HepG2 (cell line): ENCODE data around the gene MED13L. TPM values are rescaled to one million over a fixed set of nuclear protein-coding genes. Genes with fewer than 3 reads are reported as not detected.

Experiments
- ATAC-seq: fragments of 200-7000 bp; cut with Tn5 transposase; 3 replicates; pipeline ENCODE4 v1.9.1; 2020; ENCODE audit warnings: mild to moderate bottlenecking, moderate library complexity
- BruUV-seq: library from RNA; stranded (reverse); fragments of 400-500 nt; replicated peaks from 2 replicates; lab custom pipeline; 2021; lab: Mats Ljungman, UMichigan
- CTCF ChIA-PET: fragments of 300-600 bp; formaldehyde crosslinking; extraction: SDS; loops from one replicate; lab custom pipeline; 2021; ENCODE audit warnings: low total read pairs, inconsistent platforms, low intra/inter-chr PET ratio; lab: Yijun Ruan, JAX
- POLR2A ChIA-PET: fragments of 350-600 bp; sonication (Branson Sonifier 250); formaldehyde crosslinking; loops from one replicate; lab custom pipeline; 2020; ENCODE audit warnings: antibody characterized with exemption, inconsistent platforms; lab: Yijun Ruan, JAX
- DNase-seq: peaks from one replicate; pipeline ENCODE4 v3.0.0-alpha.2; 2015; ENCODE audit warnings: low spot score
- FAIRE-seq: peaks from 3 replicates; lab custom pipeline; 2011; peaks lifted over from hg19 to GRCh38; lab: Jason Lieb, UNC
- H2AFZ ChIP-seq: one replicate; pipeline ENCODE4 v1.6.1; 2011; ENCODE audit warnings: low read length, inconsistent platforms
- H3K27ac ChIP-seq: fragments of 300-600 bp; 3 replicates; pipeline ENCODE4 v1.8.0; 2011; ENCODE audit warnings: mixed run types, mild to moderate bottlenecking, mixed read lengths, low read length, inconsistent platforms; ENCODE audit not compliant: insufficient read depth; ENCODE audit errors: extremely low read length
- H3K27me3 ChIP-seq, 2 experiments: fragments of 200-600 bp in 1 of 2; 2 replicates in 1 of 2; 3 replicates in 1 of 2; pipeline versions ENCODE4 v1.6.0 to v1.8.0; 2011; ENCODE audit warnings: low read length in 2 of 2, mild to moderate bottlenecking in 2 of 2, moderate library complexity in 2 of 2, inconsistent platforms in 1 of 2; ENCODE audit not compliant: insufficient read depth in 2 of 2, control insufficient read depth in 1 of 2
- H3K36me3 ChIP-seq, 2 experiments: fragments of 200-600 bp in 1 of 2; replicated peaks in 1 of 2; 2 replicates in 1 of 2; 3 replicates in 1 of 2; pipeline versions ENCODE4 v1.5.1 to v1.8.0; 2011; ENCODE audit warnings: low read length in 2 of 2, inconsistent platforms in 1 of 2; ENCODE audit not compliant: insufficient read depth in 2 of 2, control insufficient read depth in 1 of 2
- H3K4me1 ChIP-seq: 2 replicates; pipeline ENCODE4 v1.5.1; 2012; ENCODE audit warnings: low read length, inconsistent platforms; ENCODE audit not compliant: insufficient read depth
- H3K4me2 ChIP-seq: 2 replicates; pipeline ENCODE4 v1.6.0; 2011; ENCODE audit warnings: low read depth, low read length, inconsistent platforms
- H3K4me3 ChIP-seq, 3 experiments: fragments of 200-600 bp in 1 of 3; sonication (generic), shearing (Covaris generic) in 1 of 3; replicated peaks in 1 of 3; 2 replicates each; pipeline ENCODE4 v1.5.1; 2011 to 2016; ENCODE audit warnings: low read length in 3 of 3, inconsistent platforms in 2 of 3, low read depth in 2 of 3, mild to moderate bottlenecking in 2 of 3, control low read depth in 1 of 3, mixed read lengths in 1 of 3; ENCODE audit not compliant: insufficient read depth in 1 of 3
- H3K79me2 ChIP-seq: one replicate; pipeline ENCODE4 v1.6.1; 2011; ENCODE audit warnings: low read length, inconsistent platforms; ENCODE audit not compliant: insufficient read depth
- H3K9ac ChIP-seq: 2 replicates; pipeline ENCODE4 v1.6.0; 2011; ENCODE audit warnings: mild to moderate bottlenecking, low read depth, low read length, inconsistent platforms; ENCODE audit not compliant: insufficient read depth
- H3K9me3 ChIP-seq: 2 replicates; pipeline ENCODE4 v1.5.1; 2012; ENCODE audit warnings: mild to moderate bottlenecking, low read length
- H4K20me1 ChIP-seq: 2 replicates; pipeline ENCODE4 v1.6.0; 2011; ENCODE audit warnings: inconsistent platforms, mild to moderate bottlenecking, low read length, moderate library complexity; ENCODE audit not compliant: insufficient read depth
- CENPBD1 ChIP-seq: sonication (generic); formaldehyde crosslinking; IDR thresholded peaks from 2 replicates; pipeline ENCODE4 v1.8.0; 2022; ENCODE audit warnings: missing genetic modification reagents, low read depth, mild to moderate bottlenecking, borderline replicate concordance
- DNMT3B ChIP-seq: conservative IDR thresholded peaks from 2 replicates; pipeline ENCODE4 v1.6.1; 2016; ENCODE audit warnings: missing biosample characterization, control low read depth
- FOXP4 ChIP-seq: sonication (generic); formaldehyde crosslinking; IDR thresholded peaks from 2 replicates; pipeline ENCODE4 v1.4.0; 2020; ENCODE audit warnings: missing genetic modification reagents
- HNF1B ChIP-seq: sonication (generic); formaldehyde crosslinking; IDR thresholded peaks from 2 replicates; pipeline ENCODE4 v1.5.1; 2020; ENCODE audit warnings: mild to moderate bottlenecking, moderate library complexity, missing genetic modification reagents
- KLF16 ChIP-seq, 2 experiments: sonication (generic) in 1 of 2; formaldehyde crosslinking in 1 of 2; IDR thresholded peaks; 2 replicates each; pipeline versions ENCODE4 v1.6.1 to v1.8.0; 2016 to 2023; ENCODE audit warnings: missing genetic modification reagents in 2 of 2, missing compliant biosample characterization in 1 of 2
- MED13 ChIP-seq: sonication (generic); formaldehyde crosslinking; IDR thresholded peaks from 2 replicates; pipeline ENCODE4 v1.5.0; 2020; ENCODE audit warnings: missing genetic modification reagents
- MYNN ChIP-seq: sonication (generic); formaldehyde crosslinking; IDR thresholded peaks from 2 replicates; pipeline ENCODE4 v1.4.0; 2020; ENCODE audit warnings: mild to moderate bottlenecking, low read depth, missing genetic modification reagents
- NCOA5 ChIP-seq: sonication (generic); formaldehyde crosslinking; IDR thresholded peaks from 2 replicates; pipeline ENCODE4 v1.4.0; 2020; ENCODE audit warnings: missing genetic modification reagents
- TMF1 ChIP-seq: sonication (generic); formaldehyde crosslinking; IDR thresholded peaks from 2 replicates; pipeline ENCODE4 v1.8.1; 2022; ENCODE audit warnings: low read depth, missing genetic modification reagents
- YY1 ChIP-seq: IDR thresholded peaks from 2 replicates; pipeline ENCODE4 v1.6.1; 2011; ENCODE audit warnings: low read length, low read depth, moderate library complexity, mild to moderate bottlenecking; ENCODE audit not compliant: insufficient read depth, insufficient replicate concordance
- ZBTB10 ChIP-seq: sonication (generic); formaldehyde crosslinking; IDR thresholded peaks from 2 replicates; pipeline ENCODE4 v1.4.0; 2020; ENCODE audit warnings: missing genetic modification reagents, borderline replicate concordance
- ZBTB8A ChIP-seq: sonication (generic); formaldehyde crosslinking; IDR thresholded peaks from 2 replicates; pipeline ENCODE4 v1.4.0; 2020; ENCODE audit warnings: mild to moderate bottlenecking, low read depth, missing genetic modification reagents, borderline replicate concordance
- ZNF33A ChIP-seq: sonication (generic); formaldehyde crosslinking; IDR thresholded peaks from 2 replicates; pipeline ENCODE4 v1.5.1; 2020; ENCODE audit warnings: missing genetic modification reagents, mild to moderate bottlenecking, moderate library complexity, borderline replicate concordance
- ZNF513 ChIP-seq: sonication (generic); formaldehyde crosslinking; conservative IDR thresholded peaks from 2 replicates; pipeline ENCODE4 v1.5.0; 2020; ENCODE audit warnings: missing genetic modification reagents
- ZNF7 ChIP-seq: IDR thresholded peaks from 2 replicates; pipeline ENCODE4 v1.6.1; 2016; ENCODE audit warnings: missing biosample characterization, missing genetic modification reagents
- ZNF83 ChIP-seq: sonication (generic); formaldehyde crosslinking; IDR thresholded peaks from 2 replicates; pipeline ENCODE4 v1.4.0; 2020; ENCODE audit warnings: missing genetic modification reagents, mild to moderate bottlenecking, borderline replicate concordance
- ZNF879 ChIP-seq: sonication (generic); formaldehyde crosslinking; IDR thresholded peaks from 2 replicates; pipeline ENCODE4 v1.8.1; 2023; ENCODE audit warnings: missing genetic modification reagents
- WGBS: methylation state at CpG from one replicate; pipeline ENCODE4 v1.1.6; 2017; ENCODE audit warnings: low lambda C conversion rate; 5-methylcytosine and 5-hydroxymethylcytosine counted together
- in situ Hi-C: cut with HindIII; loops from 2 replicates; pipeline ENCODE4 v1.10.0; 2017; ENCODE audit warnings: low pct_unique_long_range_greater_than_20kb; ENCODE audit not compliant: extremely low pct_ligation_motif_present
- intact Hi-C: fragments of 100-400 bp; cut with micrococcal nuclease; formaldehyde crosslinking; loops from one replicate; pipeline ENCODE4 v1.10.0; 2022; ENCODE audit not compliant: unreplicated experiment
- polyA plus RNA-seq, 8 experiments: library from polyadenylated mRNA; depleted of rRNA in 3 of 8; stranded (reverse) in 7 of 8; unstranded in 1 of 8; fragments of >200 nt; fragmentation: Illumina TruSeq in 4 of 8; extraction: Trizol in 4 of 8; gene quantifications; 2 replicates each; pipeline versions ENCODE4 v1.2.1 to v1.2.3, GENCODE V29; 2011 to 2016; ENCODE audit warnings: low read depth in 4 of 8, missing spikeins in 1 of 8, mixed read lengths in 1 of 8; ENCODE audit not compliant: insufficient read depth in 1 of 8
- total RNA-seq, 5 experiments: library from RNA; depleted of rRNA; stranded (reverse); fragments of >200 nt; fragmentation: Illumina TruSeq; extraction: Trizol; gene quantifications; 2 replicates each; pipeline ENCODE4 v1.2.3, GENCODE V29; 2016; ENCODE audit warnings: low read depth in 1 of 5

MED13L gene
- total and polyA plus RNA-seq, 2 of the 13 experiments (the other 11 are each of a cell fraction or from before 2014, with no cell fraction given) = 24.8 to 38.9 TPM

- no peak overlapping the region for H3K4me3 ChIP-seq
- no peaks in the 10 kb centered on the region for H4K20me1 ChIP-seq
- intact Hi-C loops = no loop called here
- DNase-seq (no peak), ATAC-seq (no peak), FAIRE-seq (no peak)
- in situ Hi-C loops = no loop called here
- no TSS peak for BruUV-seq
- WGBS = 99% methylated on average over 4 of the region's 4 CpGs
- no peak overlapping the region for H3K9ac ChIP-seq
- no peaks in the 10 kb centered on the region for H3K27me3 ChIP-seq
- H3K27ac ChIP-seq = no peak overlapping the region
- H3K4me2 ChIP-seq = no peak overlapping the region
- CTCF ChIA-PET = no interaction called here
- H3K4me1 ChIP-seq = no peaks in the 10 kb centered on the region
- no peak overlapping the region for H2AFZ ChIP-seq
- no peaks in the 10 kb centered on the region for H3K9me3 ChIP-seq
- H3K79me2 ChIP-seq = no peaks in the 10 kb centered on the region
- peaks cover 20 to 70% of the 10 kb centered on the region in 2 experiments for H3K36me3 ChIP-seq
- POLR2A ChIA-PET = no interaction called here
- TF ChIP-seq TMF1 (no peak), ZNF513 (CRISPR knock-in tag) (no peak), DNMT3B (no peak), MED13 (CRISPR knock-in tag) (no peak), KLF16 (CRISPR knock-in tag; IDR thresholded peaks at IDR 0.05) (no peak), ZNF83 (CRISPR knock-in tag) (no peak), ZBTB10 (CRISPR knock-in tag) (no peak), YY1 (no peak), ZNF33A (CRISPR knock-in tag) (no peak), NCOA5 (CRISPR knock-in tag) (no peak), FOXP4 (no peak), ZNF879 (CRISPR knock-in tag) (no peak), ZNF7 (CRISPR knock-in tag) (no peak), ZBTB8A (CRISPR knock-in tag) (no peak), HNF1B (CRISPR knock-in tag) (no peak), MYNN (CRISPR knock-in tag) (no peak), CENPBD1 (CRISPR knock-in tag) (no peak)
Observed at GRCh38 chr12:115966376-115966775, 311.1 kb downstream of the MED13L start.
